Vagina (tissue), 2 donors: ENCODE data around the gene CNGA3.

Experiments used
- CTCF ChIP-seq, 3 experiments: fragments of 450-650 bp in 2 of 3; fragments of 200-600 bp in 1 of 3; sonication (generic) in 1 of 3; IDR thresholded peaks; one replicate each; pipeline ENCODE4 v1.5.1; 2017 to 2019; ENCODE audit warnings: antibody characterized with exemption in 3 of 3, mild to moderate bottlenecking in 2 of 3, moderate library complexity in 2 of 3
- POLR2A ChIP-seq, 2 donors: fragments of 450-650 bp; IDR thresholded peaks; one replicate each; pipeline ENCODE4 v1.6.1; 2017; ENCODE audit warnings: antibody characterized with exemption in 2 of 2, mild to moderate bottlenecking in 2 of 2, moderate library complexity in 2 of 2

DNA sequence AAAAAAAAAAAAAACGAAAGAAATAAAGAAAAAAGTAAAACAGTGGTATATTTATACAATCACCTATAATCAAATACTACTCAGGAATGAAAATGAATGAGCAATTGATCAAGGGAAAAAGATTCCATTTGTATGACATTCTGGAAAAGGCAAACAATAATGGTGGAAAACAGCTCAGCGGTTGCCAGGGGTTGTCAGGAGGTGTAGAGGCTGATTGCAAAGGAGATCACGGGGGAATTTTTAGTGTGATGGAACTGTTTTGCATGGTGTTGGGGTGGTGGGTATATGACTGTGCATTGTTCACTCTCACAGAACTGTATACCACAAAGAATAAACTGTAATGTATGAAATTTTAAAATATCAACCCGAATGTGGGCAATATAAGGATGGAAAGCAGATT, 52.9 kb downstream of the CNGA3 start:
- TF ChIP-seq CTCF (IDR thresholded peaks at IDR 0.05) (no peak), POLR2A (IDR thresholded peaks at IDR 0.05) (no peak)
